GM12878 (cell line): ENCODE data around the gene RIC8B. TPM values are rescaled to one million over a fixed set of nuclear protein-coding genes. Genes with fewer than 3 reads are reported as not detected.
A peak's percentile ranks its signal among the peaks of the same experiment; 100 is the strongest.

Experiments
- ASH2L ChIP-seq: fragments of 300-600, 200-600 bp; sonication (generic); IDR thresholded peaks from 2 replicates; pipeline ENCODE4 v1.6.1; 2017; ENCODE audit warnings: low read depth, mild to moderate bottlenecking, borderline replicate concordance
- ATF3 ChIP-seq: IDR thresholded peaks from 2 replicates; pipeline ENCODE4 v1.6.1; 2011; ENCODE audit warnings: low read depth, mild to moderate bottlenecking, low read length, moderate library complexity, borderline replicate concordance; ENCODE audit errors: extremely low read depth
- BRCA1 ChIP-seq: IDR thresholded peaks from 2 replicates; pipeline ENCODE4 v1.6.1; 2011; ENCODE audit warnings: low read depth, low read length, improper control_type of control experiment
- CBFB ChIP-seq: IDR thresholded peaks from 2 replicates; pipeline ENCODE4 v1.6.1; 2016; ENCODE audit warnings: antibody characterized with exemption, low read depth
- CHD2 ChIP-seq: IDR thresholded peaks from 2 replicates; pipeline ENCODE4 v1.6.1; 2011; ENCODE audit warnings: low read depth, low read length, improper control_type of control experiment, borderline replicate concordance
- CREM ChIP-seq: IDR thresholded peaks from 2 replicates; pipeline ENCODE4 v1.6.1; 2014; ENCODE audit warnings: antibody characterized with exemption, low read depth
- CTCF ChIP-seq, 3 experiments: IDR thresholded peaks in 2 of 3; conservative IDR thresholded peaks in 1 of 3; 2 replicates each; pipeline ENCODE4 v1.5.1; 2011; ENCODE audit warnings: low read depth in 3 of 3, low read length in 3 of 3, mild to moderate bottlenecking in 3 of 3, control low read depth in 2 of 3, moderate library complexity in 2 of 3, inconsistent platforms in 1 of 3, mixed read lengths in 1 of 3; ENCODE audit not compliant: control insufficient read depth in 2 of 3, insufficient read depth in 1 of 3; ENCODE audit errors: extremely low read depth in 1 of 3
- EP300 ChIP-seq, 2 experiments: fragments of 150-350 bp in 1 of 2; IDR thresholded peaks; 2 replicates each; pipeline ENCODE4 v1.6.1; 2011 to 2012; ENCODE audit warnings: low read depth in 2 of 2, low read length in 2 of 2, borderline replicate concordance in 1 of 2, improper control_type of control experiment in 1 of 2, inconsistent platforms in 1 of 2; ENCODE audit not compliant: control insufficient read depth in 1 of 2
- IKZF1 ChIP-seq: fragments of 450-650 bp; conservative IDR thresholded peaks from 2 replicates; pipeline ENCODE4 v1.6.1; 2017; ENCODE audit warnings: antibody characterized with exemption, mild to moderate bottlenecking
- IKZF2 ChIP-seq, 2 experiments: fragments of 450-650 bp; IDR thresholded peaks; 2 replicates each; pipeline ENCODE4 v1.6.1; 2017; ENCODE audit warnings: mild to moderate bottlenecking in 2 of 2, moderate library complexity in 2 of 2
- MEF2B ChIP-seq: fragments of 450-650 bp; IDR thresholded peaks from 2 replicates; pipeline ENCODE4 v1.6.1; 2018; ENCODE audit warnings: mild to moderate bottlenecking, moderate library complexity; ENCODE audit not compliant: partially characterized antibody, poor library complexity, severe bottlenecking
- MTA2 ChIP-seq: fragments of 450-650 bp; IDR thresholded peaks from 2 replicates; pipeline ENCODE4 v1.6.1; 2016; ENCODE audit warnings: low read depth, mild to moderate bottlenecking, moderate library complexity
- MTA3 ChIP-seq: IDR thresholded peaks from 2 replicates; pipeline ENCODE4 v1.6.1; 2012; ENCODE audit warnings: low read length, inconsistent platforms, borderline replicate concordance
- NR2C2 ChIP-seq: IDR thresholded peaks from 2 replicates; pipeline ENCODE4 v1.6.1; 2011; ENCODE audit warnings: borderline replicate concordance, low read depth; ENCODE audit not compliant: control insufficient read depth, insufficient read length
- PAX5 ChIP-seq: IDR thresholded peaks from 2 replicates; pipeline ENCODE4 v1.6.1; 2011; ENCODE audit warnings: low read depth, low read length, borderline replicate concordance
- POLR2A ChIP-seq: IDR thresholded peaks from 2 replicates; pipeline ENCODE4 v1.6.1; 2011; ENCODE audit warnings: low read depth, mild to moderate bottlenecking, low read length
- RELA ChIP-seq: fragments of 450-650 bp; IDR thresholded peaks from 2 replicates; pipeline ENCODE4 v1.8.0; 2014; ENCODE audit warnings: borderline replicate concordance; ENCODE audit not compliant: partially characterized antibody
- RELB ChIP-seq: fragments of 450-650 bp; IDR thresholded peaks from 2 replicates; pipeline ENCODE4 v1.6.1; 2017; ENCODE audit warnings: low read depth, mild to moderate bottlenecking, moderate library complexity
- RUNX3 ChIP-seq: IDR thresholded peaks from 2 replicates; pipeline ENCODE4 v1.6.1; 2012; ENCODE audit warnings: low read length, inconsistent platforms
- SMAD5 ChIP-seq: IDR thresholded peaks from 2 replicates; pipeline ENCODE4 v1.6.1; 2016; ENCODE audit warnings: antibody characterized with exemption, low read depth
- SPI1 ChIP-seq: IDR thresholded peaks from 2 replicates; pipeline ENCODE4 v1.6.1; 2011; ENCODE audit warnings: low read depth, mild to moderate bottlenecking, low read length, moderate library complexity, borderline replicate concordance; ENCODE audit not compliant: insufficient read depth
- STAT3 ChIP-seq: IDR thresholded peaks from 2 replicates; pipeline ENCODE4 v1.6.1; 2011; ENCODE audit warnings: low read depth, low read length, improper control_type of control experiment
- SUZ12 ChIP-seq: fragments of 200-600 bp; sonication (generic); IDR thresholded peaks from one replicate; pipeline ENCODE4 v1.6.1; 2018; ENCODE audit warnings: antibody characterized with exemption, mild to moderate bottlenecking; ENCODE audit not compliant: unreplicated experiment
- TCF12 ChIP-seq: IDR thresholded peaks from 2 replicates; pipeline ENCODE4 v1.6.1; 2011; ENCODE audit warnings: low read depth, mild to moderate bottlenecking, low read length
- YBX1 ChIP-seq: fragments of 450-650 bp; IDR thresholded peaks from 2 replicates; pipeline ENCODE4 v1.6.1; 2016; ENCODE audit warnings: antibody characterized with exemption
- ZNF384 ChIP-seq: IDR thresholded peaks from 2 replicates; pipeline ENCODE4 v1.6.1; 2012; ENCODE audit warnings: low read depth, mild to moderate bottlenecking, low read length, improper control_type of control experiment, borderline replicate concordance
- polyA plus RNA-seq, 11 experiments: library from polyadenylated mRNA; depleted of rRNA in 4 of 11; unstranded in 6 of 11; stranded (reverse) in 5 of 11; fragments of >200 nt; fragmentation: Nextera tagmentation in 4 of 11; fragmentation: Illumina TruSeq in 1 of 11; extraction: Ambion mirVana in 4 of 11; extraction: Trizol in 1 of 11; gene quantifications; 1 replicate in 1 of 11; 2 replicates in 10 of 11; pipeline versions ENCODE4 v1.2.1 to v1.2.3, GENCODE V29; 2011 to 2016; ENCODE audit warnings: inconsistent platforms in 2 of 11, missing spikeins in 2 of 11, low read depth in 1 of 11
- total RNA-seq, 4 experiments: library from RNA; depleted of rRNA in 3 of 4; stranded (reverse); fragments of >200 nt in 3 of 4; fragmentation: Illumina TruSeq in 1 of 4; extraction: Trizol in 1 of 4; gene quantifications; 2 replicates each; pipeline versions ENCODE4 v1.2.1 to v1.2.3, GENCODE V29; 2013 to 2021

The RIC8B gene
- total and polyA plus RNA-seq, 10 of the 15 experiments (the other 5 are each of a cell fraction or from before 2014, with no cell fraction given), result 2.3 to 10.8 (median 6.2) TPM

GRCh38 chr12:106914796-106915634 lies 140.5 kb downstream of the RIC8B start (continued):
- TF ChIP-seq PAX5 (no peak), POLR2A (no peak), NR2C2 (no peak), MTA3 (no peak), STAT3 (no peak), CBFB (no peak), EP300 (IDR thresholded peaks at IDR 0.05; ENCODE audit: borderline replicate concordance in 1 of 2, control insufficient read depth in 1 of 2, low read depth in 2 of 2, low read length in 2 of 2) (peak in 1 of 2 experiments; percentile 34; a peak in 3 of 4 replicates), MEF2B (no peak), RUNX3 (peak; percentile 63), ASH2L (no peak), RELB (peak; percentile 62; the same call in 1 of the 2 replicates), ATF3 (no peak), SMAD5 (no peak), CHD2 (no peak), CTCF (IDR thresholded peaks at IDR 0.05 in 2 of 3, conservative IDR thresholded peaks at IDR 0.05 in 1 of 3; ENCODE audit: control insufficient read depth in 2 of 3, extremely low read depth in 1 of 3, insufficient read depth in 1 of 3, low read depth in 3 of 3, low read length in 3 of 3) (no peak), TCF12 (peak; percentile 68), IKZF1 (peak; percentile 44; the same call in 1 of the 2 replicates), ZNF384 (no peak), SUZ12 (no peak), SPI1 (peak; percentile 17; the same call in 1 of the 2 replicates), RELA (no peak), YBX1 (no peak), IKZF2 (IDR thresholded peaks at IDR 0.05) (peak; percentile 13 to 32; a peak in 1 of 4 replicates), BRCA1 (no peak), CREM (no peak), MTA2 (peak; percentile 42)
